ENCODE data around the gene EZH2.

DNA sequence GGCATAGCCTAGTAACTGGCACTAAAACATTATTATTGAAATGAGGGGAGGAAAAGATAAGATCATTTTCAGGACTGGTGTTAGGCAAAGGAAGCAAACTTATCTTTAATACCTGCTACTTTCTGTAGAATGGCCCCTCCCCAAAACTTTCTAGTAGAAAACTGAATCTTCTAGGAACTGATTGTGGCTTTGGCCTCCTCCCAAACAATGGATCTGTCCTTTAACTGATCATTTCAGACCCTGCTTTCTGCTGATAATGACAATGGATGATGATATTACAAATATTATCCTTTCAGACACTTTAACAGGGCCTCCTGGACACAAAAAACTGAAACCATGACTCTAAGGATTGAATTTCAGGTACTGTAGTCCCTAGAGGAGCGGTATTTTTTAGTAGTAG, 55.1 kb downstream of the EZH2 start:
- no peak for TF ChIP-seq REST (IDR thresholded peaks at IDR 0.05; ENCODE audit: insufficient read depth in 1 of 2, low read depth in 2 of 2, low read length in 2 of 2)
- TF ChIP-seq POLR2AphosphoS5 (IDR thresholded peaks at IDR 0.05; ENCODE audit: low read depth, low read length): no peak
- TF ChIP-seq TAF1 (IDR thresholded peaks at IDR 0.05; ENCODE audit: borderline replicate concordance, insufficient read depth, low read length): no peak
- no peak for TF ChIP-seq SIN3A (IDR thresholded peaks at IDR 0.05; ENCODE audit: borderline replicate concordance, insufficient read depth, low read length)
